CD14-positive monocyte (primary cell): ENCODE measurements around the gene SHQ1. TPM values are rescaled to one million over a fixed set of nuclear protein-coding genes. Genes with fewer than 3 reads are reported as not detected.

ENCODE experiments used
- DNase-seq, 3 donors: peaks; one replicate each; pipeline ENCODE4 v3.0.0-alpha.2; 2011 to 2022
- H2AFZ ChIP-seq: 2 replicates; pipeline ENCODE4 v1.6.0; 2012; ENCODE audit warnings: mild to moderate bottlenecking, low read depth, low read length, inconsistent platforms; ENCODE audit not compliant: insufficient read depth, poor library complexity, severe bottlenecking
- H3K27ac ChIP-seq, 2 donors: 1 replicate in 1 of 2; 2 replicates in 1 of 2; pipeline ENCODE4 v1.5.1; 2012 to 2013; ENCODE audit warnings: low read length in 2 of 2, control low read depth in 1 of 2, inconsistent platforms in 1 of 2, low read depth in 1 of 2, mild to moderate bottlenecking in 1 of 2
- H3K27me3 ChIP-seq, 2 donors: one replicate each; pipeline versions ENCODE4 v1.6.0 to v1.6.1; 2011 to 2013; ENCODE audit warnings: low read length in 2 of 2; ENCODE audit not compliant: control insufficient read depth in 2 of 2, insufficient read depth in 2 of 2
- H3K36me3 ChIP-seq, 2 donors: replicated peaks in 1 of 2; 1 replicate in 1 of 2; 2 replicates in 1 of 2; pipeline versions ENCODE4 v1.5.1 to v1.6.1; 2012 to 2013; ENCODE audit warnings: low read length in 2 of 2, control low read depth in 1 of 2, inconsistent platforms in 1 of 2, mild to moderate bottlenecking in 1 of 2; ENCODE audit not compliant: insufficient read depth in 2 of 2, control insufficient read depth in 1 of 2
- H3K4me1 ChIP-seq, 2 donors: 1 replicate in 1 of 2; 2 replicates in 1 of 2; pipeline versions ENCODE4 v1.5.1 to v1.6.1; 2012 to 2013; ENCODE audit warnings: low read length in 2 of 2, control low read depth in 1 of 2, inconsistent platforms in 1 of 2, mild to moderate bottlenecking in 1 of 2, moderate library complexity in 1 of 2; ENCODE audit not compliant: insufficient read depth in 2 of 2, control insufficient read depth in 1 of 2
- H3K4me2 ChIP-seq: replicated peaks from 2 replicates; pipeline ENCODE3; 2012; ENCODE audit warnings: low read length, moderate library complexity, mild to moderate bottlenecking; ENCODE audit not compliant: poor library complexity, severe bottlenecking; ENCODE audit errors: extremely low read depth
- H3K4me3 ChIP-seq, 3 experiments: fragments of 200-600 bp in 1 of 3; sonication (generic) in 1 of 3; replicated peaks in 1 of 3; 1 replicate in 2 of 3; 2 replicates in 1 of 3; pipeline ENCODE4 v1.5.1; 2011 to 2013; ENCODE audit warnings: low read length in 3 of 3, mild to moderate bottlenecking in 3 of 3, control low read depth in 2 of 3, low read depth in 2 of 3, inconsistent platforms in 1 of 3, moderate library complexity in 1 of 3
- H3K79me2 ChIP-seq: 2 replicates; pipeline ENCODE4 v1.6.0; 2012; ENCODE audit warnings: mild to moderate bottlenecking, control low read depth, inconsistent platforms, low read length, moderate library complexity; ENCODE audit not compliant: insufficient read depth
- H3K9ac ChIP-seq: 2 replicates; pipeline ENCODE4 v1.6.0; 2017; ENCODE audit warnings: low read length, mild to moderate bottlenecking; ENCODE audit not compliant: insufficient read depth, poor library complexity, severe bottlenecking
- H3K9me3 ChIP-seq, 2 donors: replicated peaks in 1 of 2; 1 replicate in 1 of 2; 2 replicates in 1 of 2; pipeline versions ENCODE4 v1.5.1 to v1.6.1; 2012 to 2013; ENCODE audit warnings: low read length in 2 of 2, control low read depth in 1 of 2; ENCODE audit not compliant: control insufficient read depth in 1 of 2, insufficient read depth in 1 of 2
- H4K20me1 ChIP-seq: 2 replicates; pipeline ENCODE4 v1.6.0; 2012; ENCODE audit warnings: mild to moderate bottlenecking, low read length, control low read depth, moderate library complexity; ENCODE audit not compliant: insufficient read depth
- H3K27ac Mint-ChIP-seq, 7 donors: one replicate each; pipeline ENCODE4 v1.8.0; 2020; ENCODE audit warnings: mild to moderate bottlenecking in 7 of 7, mixed read lengths in 7 of 7, moderate library complexity in 6 of 7, inconsistent platforms in 2 of 7
- H3K27me3 Mint-ChIP-seq, 3 donors: one replicate each; pipeline ENCODE4 v1.8.0; 2021 to 2022; ENCODE audit warnings: low read depth in 3 of 3, mild to moderate bottlenecking in 3 of 3, mixed read lengths in 3 of 3, moderate library complexity in 3 of 3, inconsistent platforms in 1 of 3
- H3K36me3 Mint-ChIP-seq, 2 donors: one replicate each; pipeline ENCODE4 v1.8.0; 2020; ENCODE audit warnings: mixed read lengths in 2 of 2, inconsistent platforms in 1 of 2, mild to moderate bottlenecking in 1 of 2
- H3K4me1 Mint-ChIP-seq: one replicate; pipeline ENCODE4 v1.8.0; 2020; ENCODE audit warnings: mild to moderate bottlenecking, mixed read lengths
- H3K4me3 Mint-ChIP-seq, 2 donors: one replicate each; pipeline ENCODE4 v1.8.0; 2020; ENCODE audit warnings: mild to moderate bottlenecking in 2 of 2, mixed read lengths in 2 of 2, moderate library complexity in 1 of 2
- H3K9me3 Mint-ChIP-seq, 7 donors: one replicate each; pipeline ENCODE4 v1.8.0; 2020 to 2022; ENCODE audit warnings: mixed read lengths in 7 of 7, mild to moderate bottlenecking in 6 of 7, moderate library complexity in 6 of 7, inconsistent platforms in 2 of 7
- CTCF ChIP-seq: fragments of 200-600 bp; IDR thresholded peaks from one replicate; pipeline ENCODE4 v1.8.0; 2022; ENCODE audit warnings: antibody characterized with exemption, mild to moderate bottlenecking
- WGBS: methylation state at CpG from one replicate; pipeline ENCODE4 v1.1.5; 2013; ENCODE audit warnings: missing lambda C conversion rate; ENCODE audit not compliant: insufficient coverage; 5-methylcytosine and 5-hydroxymethylcytosine counted together
- intact Hi-C, 2 donors: fragments of 100-400 bp; cut with micrococcal nuclease; formaldehyde crosslinking; loops; one replicate each; pipeline versions ENCODE4 v1.15.0 to v1.15.1; 2023
- polyA plus RNA-seq, 3 donors: library from polyadenylated mRNA; depleted of rRNA in 1 of 3; unstranded in 2 of 3; stranded (reverse) in 1 of 3; fragments of 300-500 nt in 2 of 3; fragments of >200 nt in 1 of 3; fragmentation: Illumina TruSeq in 2 of 3; gene quantifications; 1 replicate in 2 of 3; 2 replicates in 1 of 3; pipeline ENCODE4 v1.2.3, GENCODE V29; 2012 to 2021

The SHQ1 gene
- polyA plus RNA-seq, 3 donors = 3.5 to 31.6 (median 8.2) TPM

- WGBS = no CpG with 5 or more reads among the region's 3 CpGs
- Histone ChIP-seq H3K9ac (no peak overlapping the region), H2AFZ (no peak overlapping the region), H3K4me3 (no peak overlapping the region), H3K9me3 (no peaks in the 10 kb centered on the region), H3K27ac (no peak overlapping the region), H3K79me2 (no peaks in the 10 kb centered on the region), H4K20me1 (no peaks in the 10 kb centered on the region), H3K4me2 (no peak overlapping the region), H3K4me1 (no peaks in the 10 kb centered on the region), H3K27me3 (no peaks in the 10 kb centered on the region), H3K36me3 (peaks cover 2 to 45% of the 10 kb centered on the region in 2 donors)
- DNase-seq = no peak
- no peak overlapping the region for H3K27ac Mint-ChIP-seq
- H3K4me3 Mint-ChIP-seq = no peak overlapping the region
- peaks cover 5% of the 10 kb centered on the region for H3K4me1 Mint-ChIP-seq
- no peak for TF ChIP-seq CTCF
- intact Hi-C loops = no loop called here
- H3K36me3 Mint-ChIP-seq = peaks cover 44% of the 10 kb centered on the region in 2 donors
- H3K9me3 Mint-ChIP-seq = no peaks in the 10 kb centered on the region
- no peaks in the 10 kb centered on the region for H3K27me3 Mint-ChIP-seq
Observed at GRCh38 chr3:72812201-72812600, 36.0 kb downstream of the SHQ1 start.

- Histone ChIP-seq H3K9ac (no peak overlapping the region), H4K20me1 (no peaks in the 10 kb centered on the region), H3K4me3 (no peak overlapping the region), H2AFZ (no peak overlapping the region), H3K79me2 (no peaks in the 10 kb centered on the region), H3K27ac (no peak overlapping the region), H3K4me2 (no peak overlapping the region), H3K9me3 (no peaks in the 10 kb centered on the region), H3K4me1 (no peaks in the 10 kb centered on the region), H3K27me3 (no peaks in the 10 kb centered on the region), H3K36me3 (peaks cover 0 to 39% of the 10 kb centered on the region in 2 donors)
- no peak for DNase-seq
- intact Hi-C loops = no loop called here
- no peaks in the 10 kb centered on the region for H3K9me3 Mint-ChIP-seq
- H3K4me1 Mint-ChIP-seq = no peaks in the 10 kb centered on the region
- H3K36me3 Mint-ChIP-seq = peaks cover 42 to 47% of the 10 kb centered on the region in 2 donors
- no peak for TF ChIP-seq CTCF
- no peak overlapping the region for H3K4me3 Mint-ChIP-seq
- WGBS = no CpG with 5 or more reads among the region's 1 CpG
- H3K27ac Mint-ChIP-seq = peak overlapping the region in 1 of 7 donors; percentile 4
- H3K27me3 Mint-ChIP-seq = peaks cover 0 to 2% (median 0%) of the 10 kb centered on the region in 3 donors
Observed at GRCh38 chr3:72811571-72811970, 36.7 kb downstream of the SHQ1 start.
